Measurements from ENCODE around the gene GPRC5A.

GPRC5A gene

DNA sequence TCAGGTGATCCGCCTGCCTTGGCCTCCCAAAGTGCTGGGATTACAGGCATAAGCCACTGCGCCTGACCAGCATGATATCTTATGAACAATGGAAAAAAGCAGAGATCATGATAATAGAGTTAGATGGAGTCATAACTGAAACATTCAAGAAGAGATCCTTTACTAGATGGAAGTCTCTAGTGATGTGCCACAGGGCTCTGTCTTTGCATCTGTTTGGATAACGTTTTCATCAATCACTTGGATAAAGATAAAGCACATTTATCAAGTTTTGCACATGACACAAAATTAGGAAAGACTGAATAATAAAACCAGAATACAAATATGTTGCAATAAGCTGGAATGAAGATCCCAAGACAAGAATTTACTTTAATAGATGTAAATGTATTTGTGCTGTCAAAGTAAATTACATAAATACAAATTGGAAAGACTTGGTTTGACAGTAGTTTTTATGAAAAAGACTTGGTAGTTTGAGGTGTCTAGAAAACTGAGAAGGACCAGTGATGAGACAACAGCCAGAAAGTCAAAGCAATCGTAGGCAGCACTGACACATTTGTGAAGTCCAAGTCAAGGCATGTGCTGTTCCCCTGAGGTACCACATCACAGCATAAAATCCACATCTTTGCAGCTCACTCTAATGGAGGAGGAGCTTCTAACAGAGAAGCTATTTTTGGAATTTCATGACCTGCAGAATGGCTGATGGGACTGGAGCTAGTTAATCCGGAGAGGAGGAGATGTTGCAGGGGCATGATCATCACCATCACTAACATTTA lies 28.5 kb downstream of the GPRC5A start:
- TF ChIP-seq, protein P1, sequence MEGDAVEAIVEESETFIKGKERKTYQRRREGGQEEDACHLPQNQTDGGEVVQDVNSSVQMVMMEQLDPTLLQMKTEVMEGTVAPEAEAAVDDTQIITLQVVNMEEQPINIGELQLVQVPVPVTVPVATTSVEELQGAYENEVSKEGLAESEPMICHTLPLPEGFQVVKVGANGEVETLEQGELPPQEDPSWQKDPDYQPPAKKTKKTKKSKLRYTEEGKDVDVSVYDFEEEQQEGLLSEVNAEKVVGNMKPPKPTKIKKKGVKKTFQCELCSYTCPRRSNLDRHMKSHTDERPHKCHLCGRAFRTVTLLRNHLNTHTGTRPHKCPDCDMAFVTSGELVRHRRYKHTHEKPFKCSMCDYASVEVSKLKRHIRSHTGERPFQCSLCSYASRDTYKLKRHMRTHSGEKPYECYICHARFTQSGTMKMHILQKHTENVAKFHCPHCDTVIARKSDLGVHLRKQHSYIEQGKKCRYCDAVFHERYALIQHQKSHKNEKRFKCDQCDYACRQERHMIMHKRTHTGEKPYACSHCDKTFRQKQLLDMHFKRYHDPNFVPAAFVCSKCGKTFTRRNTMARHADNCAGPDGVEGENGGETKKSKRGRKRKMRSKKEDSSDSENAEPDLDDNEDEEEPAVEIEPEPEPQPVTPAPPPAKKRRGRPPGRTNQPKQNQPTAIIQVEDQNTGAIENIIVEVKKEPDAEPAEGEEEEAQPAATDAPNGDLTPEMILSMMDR (IDR thresholded peaks at IDR 0.05; ENCODE audit: low read depth, low read length, missing control alignments): no peak
- no peak overlapping the region for H3K4me3 ChIP-seq (replicated peaks; ENCODE audit: low read depth, low read length)
- no peak for DNase-seq (ENCODE audit: extremely low read depth, low read depth)

DNA sequence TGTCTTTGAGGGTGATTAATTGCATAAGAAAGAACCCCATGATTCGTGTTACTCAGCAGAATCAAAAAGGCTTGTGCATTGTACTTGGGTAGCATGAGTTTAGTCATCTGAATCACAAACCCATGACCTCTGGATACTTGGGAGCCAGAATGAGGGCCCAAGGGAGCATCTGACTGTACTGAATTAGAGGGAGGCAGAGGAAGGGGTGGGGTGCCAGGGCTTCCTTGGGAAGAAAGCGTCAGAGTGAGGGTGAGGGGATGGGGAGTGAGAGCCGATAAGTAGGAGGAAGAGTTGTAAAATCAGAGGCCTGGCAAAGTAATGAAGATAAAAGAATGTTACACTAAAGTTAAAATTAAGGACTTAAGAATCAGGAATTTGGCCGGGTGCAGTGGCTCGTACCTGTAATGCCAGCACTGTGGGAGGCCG lies 30.8 kb downstream of the GPRC5A start:
- TF ChIP-seq, protein P1 (IDR thresholded peaks at IDR 0.05; ENCODE audit: low read depth, low read length, missing control alignments): no peak
- DNase-seq (ENCODE audit: extremely low read depth, low read depth): no peak
- H3K4me3 ChIP-seq (replicated peaks; ENCODE audit: low read depth, low read length): no peak overlapping the region

- TF ChIP-seq, protein P1 (IDR thresholded peaks at IDR 0.05; ENCODE audit: low read depth, low read length, missing control alignments): no peak
- DNase-seq (ENCODE audit: extremely low read depth, low read depth): no peak
Observed at GRCh38 chr12:12922978-12923377, 31.6 kb downstream of the GPRC5A start.

DNA sequence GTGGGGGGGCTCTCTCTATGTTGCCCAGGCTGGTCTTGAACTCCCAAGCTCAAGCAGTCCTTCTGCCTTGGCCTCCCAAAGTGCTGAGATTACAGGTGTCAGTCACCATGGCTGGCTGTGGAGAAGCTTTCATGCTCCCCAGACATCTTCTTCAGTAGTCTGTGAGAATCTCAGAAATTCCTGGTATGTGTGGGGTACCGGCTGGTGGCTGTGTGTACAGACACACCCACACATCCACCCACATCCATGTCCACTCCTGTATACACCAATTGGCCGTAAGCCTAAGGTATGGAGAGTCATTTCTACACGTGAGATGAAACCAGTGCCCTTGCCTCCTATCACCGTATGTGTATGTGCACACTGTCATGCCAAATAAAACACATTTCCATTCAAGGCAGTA lies 32.8 kb downstream of the GPRC5A start:
- no peak overlapping the region for H3K4me3 ChIP-seq (replicated peaks; ENCODE audit: low read depth, low read length)
- DNase-seq (ENCODE audit: extremely low read depth, low read depth): no peak
- TF ChIP-seq, protein P1 (IDR thresholded peaks at IDR 0.05; ENCODE audit: low read depth, low read length, missing control alignments): no peak

More at GRCh38 chr12:12922978-12923377, 31.6 kb downstream of the GPRC5A start:
- no peak overlapping the region for H3K4me3 ChIP-seq (replicated peaks; ENCODE audit: low read depth, low read length)

- no peak overlapping the region for H3K4me3 ChIP-seq (replicated peaks; ENCODE audit: low read depth, low read length)
Observed at GRCh38 chr12:12925388-12925787, 34.0 kb downstream of the GPRC5A start.

DNA sequence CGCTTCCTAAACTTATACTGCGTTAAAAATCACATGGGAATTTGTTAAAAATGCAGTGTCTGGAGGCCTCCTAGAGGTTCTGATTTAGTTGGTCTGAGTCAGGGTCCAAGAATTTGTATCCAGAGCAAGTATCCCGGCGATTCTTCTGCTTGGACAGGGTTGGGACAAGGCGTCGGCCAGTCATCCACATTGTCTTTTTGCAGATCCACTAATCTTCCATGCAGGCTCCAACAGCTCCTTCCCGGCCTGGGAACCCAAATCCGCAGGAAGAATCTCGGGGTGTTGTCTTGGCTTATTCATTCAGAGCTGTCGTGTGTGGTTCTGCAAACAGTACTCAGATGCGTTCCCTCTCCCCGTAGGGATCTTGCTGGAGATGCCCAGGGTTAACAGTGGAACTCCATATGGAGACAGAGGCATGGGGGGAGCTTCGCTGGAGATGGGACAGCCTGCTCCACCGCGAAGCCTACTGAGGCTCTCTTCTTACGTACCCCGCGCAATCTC lies 35.3 kb downstream of the GPRC5A start:
- no peak overlapping the region for H3K4me3 ChIP-seq (replicated peaks; ENCODE audit: low read depth, low read length)
- no peak for DNase-seq (ENCODE audit: extremely low read depth, low read depth)
- TF ChIP-seq, protein P1 (IDR thresholded peaks at IDR 0.05; ENCODE audit: low read depth, low read length, missing control alignments): no peak

More at GRCh38 chr12:12925388-12925787, 34.0 kb downstream of the GPRC5A start:
- TF ChIP-seq, protein P1 (IDR thresholded peaks at IDR 0.05; ENCODE audit: low read depth, low read length, missing control alignments): no peak
- no peak for DNase-seq (ENCODE audit: extremely low read depth, low read depth)

All from HFF-Myc (cell line).